ENCODE data around the gene KLF16. TPM values are rescaled to one million over a fixed set of nuclear protein-coding genes. Genes with fewer than 3 reads are reported as not detected.

Gene KLF16
- total and polyA plus RNA-seq, 9 of the 15 experiments (the other 6 are each of a cell fraction or from before 2014, with no cell fraction given) = 0.04 to 60.4 (median 6.8) TPM

DNA sequence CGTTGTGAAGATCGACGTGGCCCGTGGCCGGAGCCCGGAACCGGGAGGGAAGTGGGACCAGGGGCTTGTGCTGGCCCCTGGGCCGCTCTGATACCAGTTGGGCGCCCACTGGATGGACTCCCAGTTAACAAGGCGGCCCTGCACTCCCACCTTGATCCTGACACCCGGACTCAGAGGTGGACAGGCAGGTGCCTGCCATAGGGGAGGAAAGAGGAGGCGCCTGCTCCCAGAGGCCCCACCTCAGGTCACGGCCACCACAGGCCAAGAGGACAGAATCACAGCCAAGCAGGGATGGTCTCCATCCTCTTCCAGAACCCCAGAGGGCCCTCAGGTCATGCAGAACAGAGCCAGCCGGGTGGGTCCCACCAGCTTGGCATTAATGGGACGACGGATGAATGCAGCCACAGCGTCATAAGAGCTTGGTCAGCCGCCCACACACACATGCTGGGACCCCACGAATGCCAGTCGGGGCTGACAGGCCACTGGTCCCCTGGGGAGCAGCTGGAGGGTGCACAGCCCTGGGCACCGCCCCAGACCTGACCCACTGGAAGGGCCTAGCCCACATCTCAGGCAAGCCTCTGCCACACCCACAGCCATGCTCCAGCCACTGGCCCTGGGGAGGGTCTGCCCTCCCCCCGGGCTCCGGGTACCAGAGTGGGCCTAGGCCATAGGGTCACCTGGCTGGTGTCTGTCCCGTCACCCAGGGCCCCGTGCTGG is 9.6 kb upstream of the KLF16 start (continued):
- TF ChIP-seq NELFE (IDR thresholded peaks at IDR 0.05; ENCODE audit: insufficient read depth, insufficient read length) (no peak), KLF13 (tag; IDR thresholded peaks at IDR 0.05; ENCODE audit: borderline replicate concordance, low read depth) (no peak), CHD1 (IDR thresholded peaks at IDR 0.05; ENCODE audit: low read length) (no peak), ZNF785 (CRISPR knock-in tag; IDR thresholded peaks at IDR 0.05) (no peak), ZC3H4 (CRISPR knock-in tag; IDR thresholded peaks at IDR 0.05; ENCODE audit: borderline replicate concordance) (no peak), NCOA1 (IDR thresholded peaks at IDR 0.05; ENCODE audit: low read depth) (no peak), HNRNPUL1 (IDR thresholded peaks at IDR 0.05; ENCODE audit: low read length) (no peak), SMAD1 (IDR thresholded peaks at IDR 0.05; ENCODE audit: low read depth, low read length, partially characterized antibody) (no peak), THRAP3 (IDR thresholded peaks at IDR 0.05; ENCODE audit: borderline replicate concordance) (no peak)
- TF ChIP-seq, protein P1, sequence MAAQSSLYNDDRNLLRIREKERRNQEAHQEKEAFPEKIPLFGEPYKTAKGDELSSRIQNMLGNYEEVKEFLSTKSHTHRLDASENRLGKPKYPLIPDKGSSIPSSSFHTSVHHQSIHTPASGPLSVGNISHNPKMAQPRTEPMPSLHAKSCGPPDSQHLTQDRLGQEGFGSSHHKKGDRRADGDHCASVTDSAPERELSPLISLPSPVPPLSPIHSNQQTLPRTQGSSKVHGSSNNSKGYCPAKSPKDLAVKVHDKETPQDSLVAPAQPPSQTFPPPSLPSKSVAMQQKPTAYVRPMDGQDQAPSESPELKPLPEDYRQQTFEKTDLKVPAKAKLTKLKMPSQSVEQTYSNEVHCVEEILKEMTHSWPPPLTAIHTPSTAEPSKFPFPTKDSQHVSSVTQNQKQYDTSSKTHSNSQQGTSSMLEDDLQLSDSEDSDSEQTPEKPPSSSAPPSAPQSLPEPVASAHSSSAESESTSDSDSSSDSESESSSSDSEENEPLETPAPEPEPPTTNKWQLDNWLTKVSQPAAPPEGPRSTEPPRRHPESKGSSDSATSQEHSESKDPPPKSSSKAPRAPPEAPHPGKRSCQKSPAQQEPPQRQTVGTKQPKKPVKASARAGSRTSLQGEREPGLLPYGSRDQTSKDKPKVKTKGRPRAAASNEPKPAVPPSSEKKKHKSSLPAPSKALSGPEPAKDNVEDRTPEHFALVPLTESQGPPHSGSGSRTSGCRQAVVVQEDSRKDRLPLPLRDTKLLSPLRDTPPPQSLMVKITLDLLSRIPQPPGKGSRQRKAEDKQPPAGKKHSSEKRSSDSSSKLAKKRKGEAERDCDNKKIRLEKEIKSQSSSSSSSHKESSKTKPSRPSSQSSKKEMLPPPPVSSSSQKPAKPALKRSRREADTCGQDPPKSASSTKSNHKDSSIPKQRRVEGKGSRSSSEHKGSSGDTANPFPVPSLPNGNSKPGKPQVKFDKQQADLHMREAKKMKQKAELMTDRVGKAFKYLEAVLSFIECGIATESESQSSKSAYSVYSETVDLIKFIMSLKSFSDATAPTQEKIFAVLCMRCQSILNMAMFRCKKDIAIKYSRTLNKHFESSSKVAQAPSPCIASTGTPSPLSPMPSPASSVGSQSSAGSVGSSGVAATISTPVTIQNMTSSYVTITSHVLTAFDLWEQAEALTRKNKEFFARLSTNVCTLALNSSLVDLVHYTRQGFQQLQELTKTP (IDR thresholded peaks at IDR 0.05; ENCODE audit: low read depth in 1 of 2, partially characterized antibody in 2 of 2) = no peak
- TF ChIP-seq, protein P2, sequence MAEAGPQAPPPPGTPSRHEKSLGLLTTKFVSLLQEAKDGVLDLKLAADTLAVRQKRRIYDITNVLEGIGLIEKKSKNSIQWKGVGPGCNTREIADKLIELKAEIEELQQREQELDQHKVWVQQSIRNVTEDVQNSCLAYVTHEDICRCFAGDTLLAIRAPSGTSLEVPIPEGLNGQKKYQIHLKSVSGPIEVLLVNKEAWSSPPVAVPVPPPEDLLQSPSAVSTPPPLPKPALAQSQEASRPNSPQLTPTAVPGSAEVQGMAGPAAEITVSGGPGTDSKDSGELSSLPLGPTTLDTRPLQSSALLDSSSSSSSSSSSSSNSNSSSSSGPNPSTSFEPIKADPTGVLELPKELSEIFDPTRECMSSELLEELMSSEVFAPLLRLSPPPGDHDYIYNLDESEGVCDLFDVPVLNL (CRISPR knock-in tag; IDR thresholded peaks at IDR 0.05; ENCODE audit: low read depth) = no peak
- TF ChIP-seq, protein P3, sequence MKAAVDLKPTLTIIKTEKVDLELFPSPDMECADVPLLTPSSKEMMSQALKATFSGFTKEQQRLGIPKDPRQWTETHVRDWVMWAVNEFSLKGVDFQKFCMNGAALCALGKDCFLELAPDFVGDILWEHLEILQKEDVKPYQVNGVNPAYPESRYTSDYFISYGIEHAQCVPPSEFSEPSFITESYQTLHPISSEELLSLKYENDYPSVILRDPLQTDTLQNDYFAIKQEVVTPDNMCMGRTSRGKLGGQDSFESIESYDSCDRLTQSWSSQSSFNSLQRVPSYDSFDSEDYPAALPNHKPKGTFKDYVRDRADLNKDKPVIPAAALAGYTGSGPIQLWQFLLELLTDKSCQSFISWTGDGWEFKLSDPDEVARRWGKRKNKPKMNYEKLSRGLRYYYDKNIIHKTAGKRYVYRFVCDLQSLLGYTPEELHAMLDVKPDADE (conservative IDR thresholded peaks at IDR 0.05; ENCODE audit: control insufficient read depth, low read depth, low read length) = 0 out of 2 replicates have a peak, but pooled peaks have one; percentile 39
- TF ChIP-seq, protein P4, sequence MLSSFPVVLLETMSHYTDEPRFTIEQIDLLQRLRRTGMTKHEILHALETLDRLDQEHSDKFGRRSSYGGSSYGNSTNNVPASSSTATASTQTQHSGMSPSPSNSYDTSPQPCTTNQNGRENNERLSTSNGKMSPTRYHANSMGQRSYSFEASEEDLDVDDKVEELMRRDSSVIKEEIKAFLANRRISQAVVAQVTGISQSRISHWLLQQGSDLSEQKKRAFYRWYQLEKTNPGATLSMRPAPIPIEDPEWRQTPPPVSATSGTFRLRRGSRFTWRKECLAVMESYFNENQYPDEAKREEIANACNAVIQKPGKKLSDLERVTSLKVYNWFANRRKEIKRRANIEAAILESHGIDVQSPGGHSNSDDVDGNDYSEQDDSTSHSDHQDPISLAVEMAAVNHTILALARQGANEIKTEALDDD (IDR thresholded peaks at IDR 0.05) = no peak
- TF ChIP-seq, protein P5, sequence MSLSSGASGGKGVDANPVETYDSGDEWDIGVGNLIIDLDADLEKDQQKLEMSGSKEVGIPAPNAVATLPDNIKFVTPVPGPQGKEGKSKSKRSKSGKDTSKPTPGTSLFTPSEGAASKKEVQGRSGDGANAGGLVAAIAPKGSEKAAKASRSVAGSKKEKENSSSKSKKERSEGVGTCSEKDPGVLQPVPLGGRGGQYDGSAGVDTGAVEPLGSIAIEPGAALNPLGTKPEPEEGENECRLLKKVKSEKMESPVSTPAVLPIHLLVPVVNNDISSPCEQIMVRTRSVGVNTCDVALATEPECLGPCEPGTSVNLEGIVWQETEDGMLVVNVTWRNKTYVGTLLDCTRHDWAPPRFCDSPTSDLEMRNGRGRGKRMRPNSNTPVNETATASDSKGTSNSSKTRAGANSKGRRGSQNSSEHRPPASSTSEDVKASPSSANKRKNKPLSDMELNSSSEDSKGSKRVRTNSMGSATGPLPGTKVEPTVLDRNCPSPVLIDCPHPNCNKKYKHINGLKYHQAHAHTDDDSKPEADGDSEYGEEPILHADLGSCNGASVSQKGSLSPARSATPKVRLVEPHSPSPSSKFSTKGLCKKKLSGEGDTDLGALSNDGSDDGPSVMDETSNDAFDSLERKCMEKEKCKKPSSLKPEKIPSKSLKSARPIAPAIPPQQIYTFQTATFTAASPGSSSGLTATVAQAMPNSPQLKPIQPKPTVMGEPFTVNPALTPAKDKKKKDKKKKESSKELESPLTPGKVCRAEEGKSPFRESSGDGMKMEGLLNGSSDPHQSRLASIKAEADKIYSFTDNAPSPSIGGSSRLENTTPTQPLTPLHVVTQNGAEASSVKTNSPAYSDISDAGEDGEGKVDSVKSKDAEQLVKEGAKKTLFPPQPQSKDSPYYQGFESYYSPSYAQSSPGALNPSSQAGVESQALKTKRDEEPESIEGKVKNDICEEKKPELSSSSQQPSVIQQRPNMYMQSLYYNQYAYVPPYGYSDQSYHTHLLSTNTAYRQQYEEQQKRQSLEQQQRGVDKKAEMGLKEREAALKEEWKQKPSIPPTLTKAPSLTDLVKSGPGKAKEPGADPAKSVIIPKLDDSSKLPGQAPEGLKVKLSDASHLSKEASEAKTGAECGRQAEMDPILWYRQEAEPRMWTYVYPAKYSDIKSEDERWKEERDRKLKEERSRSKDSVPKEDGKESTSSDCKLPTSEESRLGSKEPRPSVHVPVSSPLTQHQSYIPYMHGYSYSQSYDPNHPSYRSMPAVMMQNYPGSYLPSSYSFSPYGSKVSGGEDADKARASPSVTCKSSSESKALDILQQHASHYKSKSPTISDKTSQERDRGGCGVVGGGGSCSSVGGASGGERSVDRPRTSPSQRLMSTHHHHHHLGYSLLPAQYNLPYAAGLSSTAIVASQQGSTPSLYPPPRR (CRISPR knock-in tag; IDR thresholded peaks at IDR 0.05; ENCODE audit: borderline replicate concordance) = no peak
